ENCODE data around the gene SMKR1.
"Not testable (repeated sequence)": the region's sequence is repeated elsewhere in the genome, so short reads cannot be mapped to it uniquely, and the experiment has no call there.

The SMKR1 gene

DNA sequence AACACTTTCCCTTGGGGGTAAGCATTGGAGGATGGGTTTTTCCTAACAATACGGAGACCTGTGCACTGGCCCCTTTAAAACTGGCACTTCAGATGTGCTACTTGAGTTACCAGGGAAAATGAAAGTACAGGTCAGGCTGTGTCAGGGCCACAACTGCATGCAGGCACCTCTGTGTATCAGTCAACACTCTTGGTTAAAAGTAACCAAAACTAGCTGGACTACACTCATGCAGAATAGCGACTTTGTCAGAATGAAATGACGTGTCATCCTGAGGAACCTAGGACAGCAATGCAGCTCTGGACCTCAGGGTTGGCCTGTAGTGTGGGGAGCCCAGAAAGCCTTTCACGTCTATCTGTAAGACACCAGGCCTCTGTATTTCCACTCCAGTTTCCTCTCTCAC is 33.8 kb upstream of the SMKR1 start:
- DNase-seq (ENCODE audit: low read depth), result no peak
- TF ChIP-seq, protein P1, sequence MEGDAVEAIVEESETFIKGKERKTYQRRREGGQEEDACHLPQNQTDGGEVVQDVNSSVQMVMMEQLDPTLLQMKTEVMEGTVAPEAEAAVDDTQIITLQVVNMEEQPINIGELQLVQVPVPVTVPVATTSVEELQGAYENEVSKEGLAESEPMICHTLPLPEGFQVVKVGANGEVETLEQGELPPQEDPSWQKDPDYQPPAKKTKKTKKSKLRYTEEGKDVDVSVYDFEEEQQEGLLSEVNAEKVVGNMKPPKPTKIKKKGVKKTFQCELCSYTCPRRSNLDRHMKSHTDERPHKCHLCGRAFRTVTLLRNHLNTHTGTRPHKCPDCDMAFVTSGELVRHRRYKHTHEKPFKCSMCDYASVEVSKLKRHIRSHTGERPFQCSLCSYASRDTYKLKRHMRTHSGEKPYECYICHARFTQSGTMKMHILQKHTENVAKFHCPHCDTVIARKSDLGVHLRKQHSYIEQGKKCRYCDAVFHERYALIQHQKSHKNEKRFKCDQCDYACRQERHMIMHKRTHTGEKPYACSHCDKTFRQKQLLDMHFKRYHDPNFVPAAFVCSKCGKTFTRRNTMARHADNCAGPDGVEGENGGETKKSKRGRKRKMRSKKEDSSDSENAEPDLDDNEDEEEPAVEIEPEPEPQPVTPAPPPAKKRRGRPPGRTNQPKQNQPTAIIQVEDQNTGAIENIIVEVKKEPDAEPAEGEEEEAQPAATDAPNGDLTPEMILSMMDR (IDR thresholded peaks at IDR 0.05; ENCODE audit: insufficient read depth, low read depth, low read length, missing control alignments), result no peak
- no peak overlapping the region for H3K4me3 ChIP-seq (ENCODE audit: low read length)

DNA sequence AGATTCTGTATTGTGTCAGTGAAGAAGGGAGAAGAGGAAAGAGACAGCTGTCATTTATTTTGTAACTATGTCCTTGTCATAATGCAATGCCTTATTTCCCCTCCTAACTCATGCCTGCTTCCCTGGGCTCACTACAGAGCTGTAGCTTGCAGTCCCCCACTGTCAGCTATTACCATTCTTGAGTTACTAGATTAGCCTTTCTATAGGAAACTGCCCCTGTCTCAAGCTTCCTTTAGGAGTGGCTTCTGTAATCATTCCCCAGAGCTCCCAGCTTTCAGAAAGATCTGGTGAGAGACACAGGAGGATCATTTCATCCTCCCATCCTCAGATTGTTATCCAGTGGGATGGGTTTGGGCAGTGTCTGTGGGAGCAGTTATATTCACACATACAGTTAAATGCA is 32.4 kb upstream of the SMKR1 start:
- H3K4me3 ChIP-seq (ENCODE audit: low read length), result no peak overlapping the region
- DNase-seq (ENCODE audit: low read depth), result no peak
- TF ChIP-seq, protein P1 (IDR thresholded peaks at IDR 0.05; ENCODE audit: insufficient read depth, low read depth, low read length, missing control alignments), result no peak

DNA sequence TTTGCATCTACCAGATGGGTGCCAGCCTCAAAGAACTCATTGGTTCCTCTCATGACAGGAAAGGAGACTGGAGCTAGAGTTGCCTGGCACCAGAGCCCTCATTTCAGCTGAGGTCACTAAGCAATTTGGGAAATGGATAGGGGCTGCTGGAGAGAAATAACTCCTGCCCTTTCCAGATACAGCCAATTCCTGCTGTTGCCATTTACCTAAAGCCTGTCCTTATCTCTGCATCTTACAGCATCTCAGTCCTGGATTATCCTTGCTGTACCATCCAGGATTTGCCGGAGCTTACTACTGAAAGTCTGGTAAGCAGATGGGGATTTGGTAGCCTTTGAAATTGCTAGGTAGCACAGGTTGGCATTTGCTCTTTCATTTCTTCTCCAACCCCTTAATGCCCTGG is 31.9 kb upstream of the SMKR1 start:
- H3K4me3 ChIP-seq (ENCODE audit: low read length), result no peak overlapping the region
- no peak for DNase-seq (ENCODE audit: low read depth)
- TF ChIP-seq, protein P1 (IDR thresholded peaks at IDR 0.05; ENCODE audit: insufficient read depth, low read depth, low read length, missing control alignments), result no peak

DNA sequence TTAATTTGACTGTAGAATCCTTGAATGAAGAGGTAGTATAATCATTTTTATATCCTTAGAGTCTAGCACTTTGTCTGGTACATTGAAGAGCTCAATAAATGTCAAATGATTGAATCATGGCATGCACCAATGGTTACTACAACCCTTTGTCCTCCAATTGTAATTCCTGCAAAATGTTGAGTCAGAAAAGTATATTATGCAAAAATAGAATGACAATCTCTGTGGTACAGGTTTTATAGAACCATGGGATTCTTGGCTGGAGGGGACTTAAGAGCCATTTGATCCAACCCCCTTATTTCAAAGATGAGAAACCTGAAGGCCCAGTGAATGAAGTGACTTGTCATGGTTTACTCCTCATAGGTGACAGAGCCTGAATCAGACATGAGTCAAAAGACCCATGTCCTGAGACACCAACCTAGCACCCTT is 30.9 kb upstream of the SMKR1 start:
- DNase-seq (ENCODE audit: low read depth), result peak; percentile 52
- TF ChIP-seq, protein P1 (IDR thresholded peaks at IDR 0.05; ENCODE audit: insufficient read depth, low read depth, low read length, missing control alignments), result no peak
- H3K4me3 ChIP-seq (ENCODE audit: low read length), result no peak overlapping the region

DNA sequence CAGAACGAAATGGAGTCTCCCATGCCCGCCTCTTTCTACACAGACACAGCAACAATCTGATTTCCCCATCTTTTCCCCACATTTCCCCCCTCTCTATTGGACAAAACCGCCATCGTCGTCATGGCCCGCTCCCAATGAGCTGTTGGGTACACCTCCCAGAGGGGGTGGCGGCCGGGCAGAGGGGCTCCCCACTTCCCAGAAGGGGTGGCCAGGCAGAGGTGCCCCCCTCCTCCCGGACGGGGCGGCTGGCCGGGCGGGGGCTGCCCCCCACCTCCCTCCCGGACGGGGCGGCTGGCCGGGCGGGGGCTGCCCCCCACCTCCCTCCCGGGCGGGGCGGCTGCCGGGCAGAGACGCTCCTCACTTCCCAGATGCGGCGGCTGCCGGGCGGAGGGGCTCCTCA is 26.4 kb upstream of the SMKR1 start:
- not testable (repeated sequence) for DNase-seq (ENCODE audit: low read depth); H3K4me3 ChIP-seq (ENCODE audit: low read length)

DNA sequence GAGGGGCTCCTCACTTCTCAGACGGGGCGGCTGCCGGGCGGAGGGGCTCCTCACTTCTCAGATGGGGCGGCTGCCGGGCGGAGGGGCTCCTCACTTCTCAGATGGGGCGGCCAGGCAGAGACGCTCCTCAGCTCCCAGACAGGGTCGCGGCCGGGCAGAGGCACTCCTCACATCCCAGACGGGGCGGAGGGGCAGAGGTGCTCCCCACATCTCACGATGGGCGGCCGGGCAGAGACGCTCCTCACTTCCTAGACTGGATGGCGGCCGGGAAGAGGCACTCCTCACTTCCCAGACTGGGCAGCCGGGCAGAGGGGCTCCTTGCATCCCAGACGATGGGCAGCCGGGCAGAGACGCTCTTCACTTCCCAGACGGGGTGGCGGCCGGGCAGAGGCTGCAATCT is 25.9 kb upstream of the SMKR1 start:
- not testable (repeated sequence) for H3K4me3 ChIP-seq (ENCODE audit: low read length); DNase-seq (ENCODE audit: low read depth)

DNA sequence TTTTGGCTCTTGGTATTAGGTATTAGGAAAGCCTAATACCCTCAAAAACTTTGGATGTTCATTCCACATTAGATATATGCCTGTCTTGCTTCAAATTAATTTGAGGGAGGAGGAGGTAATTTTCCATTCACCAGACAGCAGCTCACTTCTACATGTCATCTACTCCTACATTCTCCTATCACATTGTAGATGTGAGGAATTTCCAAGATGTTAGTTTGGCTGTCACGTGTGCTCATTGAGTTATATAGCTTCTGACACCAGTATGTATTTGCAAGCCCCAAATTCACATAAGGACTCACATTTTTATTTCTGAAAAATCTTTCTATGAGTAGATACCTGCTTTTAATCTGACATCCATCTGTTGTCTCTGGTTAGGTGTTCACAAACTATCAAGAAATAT is 22.5 kb upstream of the SMKR1 start:
- no peak for DNase-seq (ENCODE audit: low read depth)
- TF ChIP-seq, protein P1 (IDR thresholded peaks at IDR 0.05; ENCODE audit: insufficient read depth, low read depth, low read length, missing control alignments), result no peak
- H3K4me3 ChIP-seq (ENCODE audit: low read length), result no peak overlapping the region

DNA sequence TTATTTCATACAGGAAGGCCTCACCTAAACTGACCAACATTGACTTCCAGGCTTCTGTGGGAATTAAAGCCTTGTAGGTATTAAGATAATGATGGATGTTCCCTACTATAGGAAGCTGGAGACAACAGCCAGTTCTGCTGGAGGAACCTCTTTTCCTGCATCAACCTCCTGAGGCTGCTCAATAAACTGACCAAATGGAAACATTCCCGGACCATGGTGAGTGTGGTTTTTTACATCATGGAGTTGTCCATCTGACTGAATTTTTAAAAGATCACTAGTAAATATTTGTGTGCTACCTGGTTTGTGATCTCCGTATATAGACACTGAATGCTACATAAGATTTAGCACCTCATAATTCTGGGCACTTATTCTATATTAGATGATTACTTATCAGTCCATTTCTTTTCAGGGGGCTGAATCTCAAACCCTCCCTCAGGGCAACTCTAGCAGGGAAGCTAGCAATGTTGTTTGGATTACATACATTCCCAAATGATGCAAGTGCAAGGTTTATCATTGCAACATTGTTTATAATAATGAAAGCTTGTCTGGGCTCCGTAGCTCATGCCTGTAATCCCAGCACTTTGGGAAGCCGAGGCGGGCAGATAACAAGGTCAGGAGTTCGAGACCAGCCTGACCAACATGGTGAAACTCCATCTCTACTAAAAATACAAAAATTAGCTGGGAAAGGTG is 21.5 kb upstream of the SMKR1 start:
- H3K4me3 ChIP-seq (ENCODE audit: low read length), result no peak overlapping the region
- TF ChIP-seq, protein P1 (IDR thresholded peaks at IDR 0.05; ENCODE audit: insufficient read depth, low read depth, low read length, missing control alignments), result no peak
- DNase-seq (ENCODE audit: low read depth), result no peak

DNA sequence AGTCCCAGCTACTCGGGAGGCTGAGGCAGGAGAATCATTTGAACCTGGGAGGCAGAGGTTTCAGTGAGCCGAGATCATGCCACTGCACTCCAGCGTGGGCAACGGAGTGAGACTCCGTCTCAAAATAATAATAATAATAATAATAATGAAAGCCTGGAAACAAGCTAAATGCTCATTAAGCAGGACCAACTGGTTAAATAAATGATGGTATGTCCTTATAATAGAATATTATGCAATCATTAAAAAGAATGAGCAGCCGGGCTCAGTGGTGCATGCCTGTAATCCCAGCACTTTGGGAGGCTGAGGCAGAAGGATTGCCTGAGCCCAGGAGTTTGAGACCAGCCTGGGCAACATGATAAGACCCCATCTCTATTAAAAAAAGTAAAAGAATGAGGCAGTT is 21.0 kb upstream of the SMKR1 start:
- H3K4me3 ChIP-seq (ENCODE audit: low read length); DNase-seq (ENCODE audit: low read depth): not testable (repeated sequence)

All from epithelial cell of esophagus (primary cell).